ENCODE data around the gene GAS6. TPM values are rescaled to one million over a fixed set of nuclear protein-coding genes. Genes with fewer than 3 reads are reported as not detected.
"Not testable (repeated sequence)": the region's sequence is repeated elsewhere in the genome, so short reads cannot be mapped to it uniquely, and the experiment has no call there.

GAS6 gene
- total RNA-seq, 1 donor from 2014 or later, result 189 TPM

DNA sequence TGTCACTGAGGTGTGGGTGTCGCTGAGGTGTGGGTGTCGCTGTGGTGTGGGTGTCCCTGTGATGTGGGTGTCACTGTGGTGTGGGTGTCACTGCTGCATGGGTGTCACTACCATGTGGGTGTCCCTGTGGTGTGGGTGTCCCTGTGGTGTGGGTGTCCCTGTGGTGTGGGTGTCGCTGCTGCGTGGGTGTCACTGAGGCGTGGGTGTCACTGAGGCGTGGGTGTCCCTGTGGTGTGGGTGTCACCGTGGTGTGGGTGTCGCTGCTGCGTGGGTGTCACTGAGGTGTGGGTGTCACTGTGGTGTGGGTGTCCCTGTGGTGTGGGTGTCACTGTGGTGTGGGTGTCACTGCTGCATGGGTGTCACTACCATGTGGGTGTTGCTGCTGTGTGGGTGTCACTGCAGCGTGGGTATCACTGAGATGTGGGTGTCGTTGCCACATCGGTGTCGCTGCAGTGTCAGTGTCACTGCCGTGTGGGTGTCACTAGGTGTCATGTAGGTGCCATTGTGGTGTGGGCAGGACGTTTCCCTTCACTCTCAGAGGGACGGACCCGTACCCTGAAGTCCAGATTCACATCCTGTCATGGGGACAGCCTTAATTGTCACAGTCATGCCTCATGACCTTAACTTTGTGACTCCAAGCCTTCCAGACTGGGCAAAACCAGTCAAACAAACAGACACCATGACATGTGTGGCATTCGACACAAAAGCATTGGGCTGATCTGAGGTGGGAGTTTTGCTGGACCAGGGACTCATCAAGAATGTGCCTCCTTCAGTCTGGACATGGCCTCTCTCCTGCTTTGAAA lies 12.7 kb upstream of the GAS6 start:
- ATAC-seq (no peak), DNase-seq (ENCODE audit: missing footprints) (no peak)
- intact Hi-C loops (cut with DNase I), result no loop called here

DNA sequence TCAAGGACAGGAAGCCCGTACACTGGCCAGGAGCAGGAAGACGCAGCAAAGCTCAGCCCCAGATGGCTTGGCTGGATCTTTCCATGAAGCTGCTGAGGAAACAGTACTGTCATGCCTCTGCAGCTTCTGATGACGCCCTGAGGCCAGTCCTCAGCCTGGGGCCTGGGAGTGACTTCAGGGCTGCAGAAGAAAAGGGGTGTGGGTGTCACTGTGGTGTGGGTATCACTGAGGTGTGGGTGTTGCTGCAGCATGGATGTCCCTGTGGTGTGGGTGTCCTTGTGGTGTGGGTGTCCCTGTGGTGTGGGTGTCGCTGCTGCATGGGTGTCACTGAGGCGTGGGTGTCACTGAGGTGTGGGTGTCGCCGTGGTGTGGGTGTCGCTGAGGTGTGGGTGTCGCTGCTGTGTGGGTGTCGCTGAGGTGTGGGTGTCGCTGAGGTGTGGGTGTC lies 12.0 kb upstream of the GAS6 start:
- intact Hi-C loops (cut with DNase I), result no loop called here

DNA sequence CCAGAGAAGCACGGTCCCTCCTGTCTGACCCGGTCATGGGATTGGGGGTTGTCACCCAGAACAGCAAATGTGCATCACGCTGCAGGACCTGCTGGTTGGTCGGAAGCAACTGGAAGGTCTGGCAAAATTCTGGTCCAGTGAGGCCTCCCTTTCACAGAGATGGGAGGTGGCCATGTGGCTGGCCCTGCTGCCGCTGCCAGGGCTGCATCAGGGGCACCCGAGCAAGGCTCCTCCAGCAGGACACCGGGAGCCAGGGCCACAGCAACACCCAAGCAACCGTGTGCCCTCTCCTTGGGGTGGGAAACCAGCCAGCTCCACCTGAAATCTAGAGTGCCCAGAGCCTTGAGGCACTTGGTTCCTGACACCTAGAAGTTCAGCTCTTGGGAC lies 11.5 kb upstream of the GAS6 start:
- intact Hi-C loops (cut with DNase I), result no loop called here
- DNase-seq (ENCODE audit: missing footprints), result no peak
- no peak for ATAC-seq

More for the DNA sequence above, 12.0 kb upstream of the GAS6 start:
- ATAC-seq (no peak), DNase-seq (ENCODE audit: missing footprints) (no peak)

DNA sequence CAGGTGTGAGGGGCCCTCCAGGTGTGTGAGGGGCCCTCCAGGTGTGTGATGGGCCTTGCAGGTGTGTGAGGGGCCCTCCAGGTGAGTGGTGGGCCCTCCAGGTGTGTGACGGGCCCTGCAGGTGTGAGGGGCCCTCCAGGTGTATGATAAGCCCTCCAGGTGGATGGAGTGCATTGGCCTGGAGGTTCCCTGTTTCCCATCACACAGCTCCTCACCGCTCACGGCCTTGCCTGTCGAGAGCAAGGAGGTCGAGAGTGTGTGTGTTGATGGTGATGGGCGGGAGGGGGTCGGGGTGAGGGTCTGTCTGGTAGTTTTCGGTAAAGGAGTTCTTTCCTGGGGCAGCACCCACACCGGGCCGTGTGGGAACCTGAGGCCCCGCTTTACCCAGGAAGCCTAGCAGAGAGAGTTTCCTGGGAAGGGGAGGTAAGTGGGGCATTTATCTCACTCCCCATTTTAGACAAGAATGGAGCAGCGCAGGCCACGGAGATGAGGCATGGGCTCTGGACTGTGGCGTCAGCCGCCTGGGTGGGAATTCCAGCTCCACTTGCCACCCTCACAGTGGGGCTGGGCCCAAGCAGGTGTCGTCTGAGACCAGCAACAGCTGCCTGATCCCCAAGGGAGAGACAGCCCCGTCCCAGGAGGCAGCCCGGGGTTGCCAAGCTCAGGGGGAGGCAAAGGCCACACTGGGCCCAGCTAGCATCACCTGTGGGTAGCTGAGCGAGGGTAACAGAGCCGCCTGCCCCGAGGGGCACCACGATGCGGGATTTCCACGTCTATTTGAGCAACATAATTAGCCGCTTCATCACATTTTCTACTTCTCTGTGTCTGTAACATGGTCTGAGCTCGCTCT lies 10.9 kb upstream of the GAS6 start:
- no peak for DNase-seq (ENCODE audit: missing footprints)
- intact Hi-C loops (cut with DNase I), result no loop called here
- no peak for ATAC-seq

DNA sequence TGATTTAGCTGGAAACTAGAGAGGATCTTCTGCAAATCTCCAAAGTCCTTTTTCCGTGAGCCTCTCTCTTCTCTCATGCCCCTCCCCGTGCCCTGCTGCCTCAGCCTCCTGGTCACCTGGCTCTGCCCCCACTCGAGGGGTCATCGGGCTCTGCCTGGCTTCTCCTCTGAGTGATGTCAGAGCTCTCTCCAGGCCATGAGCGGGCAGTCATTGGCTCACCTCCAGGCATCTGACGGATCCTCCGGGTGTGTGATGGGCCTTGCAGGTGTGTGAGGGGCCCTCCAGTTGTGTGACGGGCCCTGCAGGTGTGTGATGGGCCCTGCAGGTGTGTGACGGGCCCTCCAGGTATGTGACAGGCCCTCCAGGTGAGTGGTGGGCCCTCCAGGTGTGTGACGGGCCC lies 10.3 kb upstream of the GAS6 start:
- ATAC-seq (no peak), DNase-seq (ENCODE audit: missing footprints) (no peak)
- intact Hi-C loops (cut with DNase I), result no loop called here

DNA sequence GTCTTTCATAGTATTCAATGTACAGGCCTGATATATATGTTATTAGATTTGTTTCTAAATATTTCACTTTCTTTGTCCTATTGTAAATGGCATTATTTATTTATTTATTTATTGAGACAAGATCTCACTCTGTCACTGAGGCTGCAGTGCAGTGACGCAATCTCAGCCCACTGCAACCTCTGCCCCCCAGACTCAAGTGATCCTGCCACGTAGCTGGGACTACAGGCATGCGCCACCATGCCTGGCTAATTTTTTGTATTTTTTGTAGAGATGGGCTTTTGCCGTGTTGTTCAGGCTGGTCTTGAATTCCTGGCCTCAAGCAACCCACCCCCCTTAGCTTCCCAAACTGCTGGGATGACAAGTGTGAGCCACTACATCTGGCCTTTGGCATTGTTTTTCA lies 5.4 kb upstream of the GAS6 start:
- DNase-seq (ENCODE audit: missing footprints) (no peak), ATAC-seq (no peak)
- intact Hi-C loops (cut with DNase I), result no loop called here

DNA sequence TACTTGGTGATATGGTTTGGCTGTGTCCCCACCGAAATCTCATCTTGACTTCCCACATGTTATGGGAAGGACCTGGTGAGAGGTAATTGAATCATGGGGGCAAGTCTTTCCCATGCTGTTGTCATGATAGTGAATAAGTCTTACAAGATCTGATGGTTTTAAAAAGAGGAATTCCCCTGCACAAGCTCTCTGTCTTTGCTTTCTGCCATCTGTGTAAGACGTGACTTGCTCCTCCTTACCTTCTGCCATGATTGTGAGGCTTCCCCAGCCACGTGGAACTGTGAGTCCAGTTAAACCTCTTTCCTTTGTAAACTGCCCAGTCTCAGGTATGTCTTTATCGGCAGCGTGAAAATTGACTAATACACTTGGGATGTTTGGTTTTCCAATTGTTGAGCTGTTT lies 4.0 kb upstream of the GAS6 start:
- ATAC-seq; DNase-seq (ENCODE audit: missing footprints); intact Hi-C loops (cut with DNase I): not testable (repeated sequence)

DNA sequence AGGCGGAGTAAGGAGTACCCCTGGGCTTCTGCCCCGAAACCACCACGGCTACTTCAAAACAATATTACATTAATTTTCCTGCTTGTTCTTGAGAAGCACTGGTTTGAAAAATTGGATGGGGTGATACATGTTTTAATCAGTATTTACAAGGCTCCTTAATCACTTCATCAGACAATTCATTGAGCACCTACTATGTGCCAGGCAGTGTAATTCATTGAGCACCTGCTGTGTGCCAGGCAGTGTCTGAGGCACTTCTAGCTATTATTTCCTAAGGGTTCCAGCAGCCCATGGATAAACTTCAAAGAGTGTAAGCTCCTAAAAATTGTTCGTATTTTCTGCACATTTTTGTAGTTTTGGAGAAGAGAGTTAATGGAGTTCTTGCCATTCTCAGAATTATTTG lies 1.6 kb upstream of the GAS6 start:
- DNase-seq (ENCODE audit: missing footprints) (no peak), ATAC-seq (no peak)
- intact Hi-C loops (cut with DNase I), result no loop called here

DNA sequence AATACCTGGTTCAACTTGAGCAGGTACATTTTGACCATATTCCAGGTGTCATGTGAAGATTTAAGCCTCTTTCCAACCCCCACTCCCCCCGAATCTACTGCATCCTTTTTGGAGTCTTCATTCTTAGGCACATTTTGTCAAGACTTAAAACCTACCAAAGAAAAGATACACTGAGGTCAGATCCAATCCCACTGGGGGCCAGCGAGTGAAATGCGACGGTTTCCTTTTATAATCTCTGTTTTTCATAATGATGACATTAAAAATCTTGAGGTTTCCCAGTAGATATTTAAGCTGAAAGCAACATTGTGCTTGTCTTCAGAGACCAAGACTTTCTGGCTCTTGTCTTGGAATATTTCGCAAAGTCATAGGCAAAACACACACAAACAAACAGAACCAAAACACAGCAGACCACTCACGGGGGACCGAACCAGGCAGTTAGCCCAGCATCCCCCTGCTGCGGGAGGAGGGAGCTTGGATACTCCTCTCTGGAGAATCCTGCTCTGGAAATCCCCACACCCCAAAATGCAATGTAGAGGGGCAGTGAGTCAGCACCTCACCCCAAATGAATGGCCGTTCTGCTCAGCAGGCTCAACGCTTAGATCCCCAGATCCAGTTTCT lies 506 bp upstream of the GAS6 start:
- intact Hi-C loops (cut with DNase I), result loop anchor here (1.0 to 5.0 kb wide), 2 partner anchors 18 to 38 kb away; no protein-coding TSS in a partner anchor
- ATAC-seq (no peak), DNase-seq (ENCODE audit: missing footprints) (no peak)

DNA sequence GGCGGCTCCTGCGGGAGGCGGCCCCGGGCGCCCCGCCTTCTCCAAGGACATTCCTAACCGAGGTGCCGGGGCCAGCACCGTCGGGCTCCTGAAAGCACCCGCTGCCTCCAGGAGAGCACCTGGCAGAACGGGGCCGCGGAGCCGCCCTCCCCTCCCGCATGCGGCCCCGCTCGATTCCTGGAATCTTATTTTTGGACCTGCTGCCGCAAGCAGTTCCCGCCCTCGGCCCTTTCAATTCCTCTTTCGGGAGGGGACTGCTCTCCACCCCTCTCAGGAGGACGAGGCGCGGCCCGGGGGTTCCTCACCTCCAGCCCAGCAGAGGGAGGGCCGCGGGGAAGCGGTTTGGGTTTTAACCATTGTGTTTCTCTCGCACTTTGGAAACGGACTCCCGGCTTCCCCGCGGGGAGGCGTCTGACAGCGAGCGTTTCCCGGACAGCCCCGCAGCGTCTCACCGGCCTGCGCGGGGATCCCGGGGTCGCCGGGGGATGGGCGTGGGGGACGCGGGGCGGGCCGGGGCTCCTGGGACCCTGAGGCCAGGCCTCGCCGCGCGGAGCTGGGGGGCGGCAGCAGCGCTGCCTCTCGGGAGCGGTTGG lies 849 bp downstream of the GAS6 start:
- intact Hi-C loops (cut with DNase I), result loop anchor here (2.0 to 5.0 kb wide), 2 partner anchors 39 to 46 kb away; no protein-coding TSS in a partner anchor
- peak; percentile 51 for ATAC-seq
- DNase-seq (ENCODE audit: missing footprints), result no peak

DNA sequence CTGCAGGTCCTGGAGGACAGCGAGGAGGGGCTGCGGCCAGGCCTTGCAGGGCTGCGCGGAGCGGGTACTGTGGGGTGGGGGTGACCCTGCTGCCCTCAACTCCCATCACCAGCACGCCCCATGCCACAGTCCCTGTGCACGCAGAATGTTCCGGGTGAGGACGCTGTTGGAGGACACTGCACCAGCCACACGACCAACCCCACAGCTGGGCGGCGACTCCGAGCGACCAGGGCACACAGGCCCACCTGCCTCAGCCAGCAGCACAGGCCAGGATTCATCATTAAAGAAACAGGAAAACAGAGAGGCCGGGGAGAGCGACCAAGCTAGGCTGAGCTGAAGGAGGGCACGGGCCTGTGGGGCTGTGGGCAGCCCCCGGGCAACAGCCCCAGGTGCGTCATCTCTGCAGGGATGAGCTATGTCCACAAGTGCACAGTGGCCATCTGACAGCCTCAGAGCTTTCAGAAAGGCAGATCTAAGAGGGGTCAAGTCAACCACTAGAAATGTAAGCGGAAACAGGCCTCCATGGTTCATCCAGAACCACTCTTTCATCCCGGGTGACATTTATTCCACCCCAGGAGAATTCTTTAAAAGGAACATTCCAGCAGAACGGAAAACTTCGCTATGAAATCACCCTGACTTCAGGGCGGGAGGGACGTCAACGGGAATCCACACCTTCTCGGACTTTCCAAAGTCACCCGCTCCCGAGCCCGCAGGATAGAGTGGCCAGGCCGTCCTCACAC lies 1.5 kb downstream of the GAS6 start:
- DNase-seq (ENCODE audit: missing footprints), result no peak
- no peak for ATAC-seq
- intact Hi-C loops (cut with DNase I), result loop anchor here (2.0 to 5.0 kb wide), 2 partner anchors 40 to 46 kb away; no protein-coding TSS in a partner anchor

DNA sequence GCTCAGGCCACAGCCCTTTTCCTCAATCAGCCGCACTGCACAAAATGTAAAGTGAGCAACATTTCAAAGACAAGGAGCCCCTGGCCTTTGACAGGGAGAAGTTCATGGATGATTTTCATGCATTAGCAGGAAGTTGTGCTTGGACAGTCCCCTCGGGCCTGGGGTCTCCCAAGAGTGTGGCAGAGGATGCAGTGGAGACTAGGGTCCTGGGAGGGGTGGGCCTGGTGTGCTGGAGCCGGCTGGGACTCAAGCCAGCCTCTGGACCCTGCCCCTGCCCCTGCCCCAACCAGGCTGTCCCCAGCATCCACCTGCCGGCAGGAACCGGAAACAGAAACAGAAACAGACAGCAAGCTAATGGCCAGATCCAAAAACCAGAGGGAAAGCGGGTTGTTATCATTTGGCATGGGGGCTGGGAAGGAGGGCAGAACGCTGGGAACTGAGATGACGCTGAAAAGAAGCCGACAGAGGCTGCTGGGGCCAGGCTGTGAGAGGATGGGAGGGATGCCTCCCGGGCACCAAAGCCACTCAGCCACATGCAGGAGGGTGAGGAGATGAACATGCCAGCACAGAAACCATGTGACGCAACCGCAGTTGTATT lies 2.3 kb downstream of the GAS6 start:
- DNase-seq (ENCODE audit: missing footprints), result no peak
- intact Hi-C loops (cut with DNase I), result loop anchor here (2.0 to 5.0 kb wide), 3 partner anchors 25 to 45 kb away; no protein-coding TSS in a partner anchor
- no peak for ATAC-seq

DNA sequence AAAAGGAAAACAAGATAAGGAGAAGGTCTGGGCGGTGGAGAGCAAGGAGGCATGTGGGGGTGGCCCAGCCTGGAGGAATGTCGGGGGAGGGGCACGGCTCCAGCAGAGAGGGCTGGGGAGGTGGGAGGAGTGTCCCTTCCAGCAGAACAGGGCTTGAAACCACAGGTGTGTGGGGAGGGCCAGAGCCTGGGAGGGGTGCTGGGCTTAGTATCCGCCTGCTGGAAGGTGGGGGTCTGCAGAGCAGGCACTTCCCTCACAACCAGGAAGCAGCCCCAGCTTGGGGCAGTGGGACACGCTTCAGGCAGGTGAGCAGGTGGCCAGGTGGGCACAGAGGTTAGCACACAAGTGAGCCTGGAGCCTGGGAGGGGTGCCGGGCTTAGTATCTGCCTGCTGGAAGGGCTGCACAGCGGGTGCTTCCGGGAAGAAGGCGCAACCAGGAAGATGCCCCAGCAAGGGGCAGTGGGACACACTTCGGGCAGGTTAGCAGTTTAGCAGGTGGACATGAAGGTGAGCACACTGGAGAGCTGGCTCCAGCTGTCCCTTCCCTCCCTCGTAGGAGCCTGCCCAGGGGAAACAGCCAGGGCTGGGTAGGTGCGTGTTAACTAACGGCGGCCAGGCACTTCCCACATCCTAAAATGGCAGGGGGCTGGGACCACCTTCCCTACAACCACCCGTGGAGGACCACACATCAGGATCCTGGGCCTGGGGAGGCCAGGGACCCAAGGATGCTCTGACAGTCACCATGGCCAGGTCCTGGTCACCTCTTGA lies 3.0 kb downstream of the GAS6 start:
- ATAC-seq (no peak), DNase-seq (ENCODE audit: missing footprints) (no peak)
- intact Hi-C loops (cut with DNase I), result loop anchor here (2.0 to 5.0 kb wide), 2 partner anchors 24 to 41 kb away; no protein-coding TSS in a partner anchor

DNA sequence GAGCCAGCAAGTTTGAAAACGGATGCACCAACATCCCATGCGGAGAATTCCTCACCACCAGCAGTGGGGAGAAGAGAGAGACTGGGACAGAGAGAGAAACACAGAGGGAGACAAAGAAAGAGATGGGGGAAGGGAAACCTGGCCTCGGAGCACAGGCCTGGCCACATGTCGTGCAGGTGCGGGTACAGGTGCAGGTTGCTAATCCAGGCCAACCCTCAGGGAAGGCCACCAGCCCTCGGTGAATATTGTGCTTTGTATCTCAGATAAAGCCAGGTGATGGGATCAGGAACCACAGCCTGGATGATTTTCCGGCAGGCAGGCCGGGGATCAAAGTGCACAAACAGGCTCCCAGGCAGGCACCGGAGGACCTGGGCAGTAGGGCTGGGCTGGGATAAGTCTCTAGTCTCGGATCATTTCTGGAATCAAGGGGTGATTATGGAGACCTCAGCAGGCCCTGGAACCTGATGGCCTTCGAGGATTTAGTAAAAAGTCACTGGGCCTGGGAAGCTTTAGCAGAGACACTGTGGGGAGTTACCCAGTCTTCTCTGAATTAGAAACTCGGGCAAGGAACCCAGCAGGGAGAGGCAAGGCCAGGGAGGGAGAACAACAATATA lies 3.7 kb downstream of the GAS6 start:
- intact Hi-C loops (cut with DNase I), result loop anchor here (2.0 to 5.0 kb wide), 2 partner anchors 23 to 42 kb away; no protein-coding TSS in a partner anchor
- no peak for ATAC-seq

DNA sequence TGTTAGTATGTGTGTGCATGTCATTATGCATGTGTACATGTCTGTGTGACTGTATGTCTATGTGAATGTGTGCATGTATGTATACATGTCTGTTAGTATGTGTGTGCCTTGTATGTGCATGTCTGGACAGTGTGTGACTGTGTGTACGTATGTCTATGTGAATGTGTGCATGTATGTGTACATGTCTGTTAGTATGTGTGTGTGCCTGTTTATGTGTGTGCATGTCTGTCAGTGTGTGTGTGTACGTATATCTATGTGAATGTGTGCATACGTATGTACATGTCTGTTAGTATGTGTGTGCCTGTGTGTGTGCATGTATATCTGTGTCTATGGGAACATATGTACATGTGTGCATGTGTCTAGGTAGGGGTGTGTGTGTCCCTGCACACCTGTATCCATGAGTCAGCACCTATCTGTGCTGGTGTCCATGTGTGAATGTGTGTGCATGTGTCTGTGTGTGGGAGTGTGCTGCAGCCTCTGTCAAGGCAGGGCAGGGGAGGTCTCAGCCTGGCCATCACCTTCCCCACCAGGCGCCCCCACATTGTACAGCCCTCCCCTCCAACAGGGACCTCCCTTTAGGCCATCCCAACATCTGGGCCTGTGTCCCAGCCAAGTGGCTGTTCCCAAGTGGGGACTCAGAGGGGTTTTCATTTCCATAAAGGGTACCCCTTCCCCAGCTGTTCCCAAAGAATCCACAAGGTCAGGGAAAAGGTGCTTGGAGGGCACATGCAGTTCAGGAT lies 4.4 kb downstream of the GAS6 start:
- ATAC-seq (no peak), DNase-seq (ENCODE audit: missing footprints) (no peak)
- intact Hi-C loops (cut with DNase I), result loop anchor here (2.0 to 5.0 kb wide), 2 partner anchors 23 to 43 kb away; no protein-coding TSS in a partner anchor

More for the DNA sequence above, 3.7 kb downstream of the GAS6 start:
- no peak for DNase-seq (ENCODE audit: missing footprints)
